Body of pancreas (tissue), 4 donors: ENCODE measurements around the gene MAP4K2.

Experiments used
- POLR2A ChIP-seq, 3 donors: fragments of 450-650 bp; IDR thresholded peaks; one replicate each; pipeline ENCODE4 v1.6.1; 2016; ENCODE audit warnings: antibody characterized with exemption in 3 of 3, mild to moderate bottlenecking in 2 of 3
- TF ChIP-seq, protein P1 (sequence below), 7 experiments: fragments of 450-650 bp in 4 of 7; fragments of 200-600 bp in 3 of 7; sonication (generic) in 3 of 7; IDR thresholded peaks; one replicate each; pipeline ENCODE4 v1.5.1; 2016 to 2019; ENCODE audit warnings: antibody characterized with exemption in 7 of 7

DNA sequence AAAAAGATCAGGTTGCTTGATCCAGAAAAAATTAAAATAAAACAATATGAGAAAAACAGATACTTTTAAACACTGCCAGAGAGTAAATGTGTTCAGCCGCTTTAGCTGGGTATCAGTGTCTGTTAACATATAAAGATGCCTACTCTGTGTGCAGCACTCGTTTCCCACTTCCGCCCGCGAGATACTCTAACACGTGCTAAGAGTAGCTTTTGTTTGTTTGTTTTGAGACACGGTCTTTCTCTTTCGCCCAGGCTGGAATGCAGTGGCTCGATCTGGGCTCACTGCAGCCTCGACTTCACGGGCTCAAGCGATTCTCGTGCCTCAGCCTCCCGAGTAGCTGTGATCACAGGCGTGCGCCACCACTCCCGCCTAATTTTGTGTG lies 7.9 kb upstream of the MAP4K2 start:
- TF ChIP-seq, protein P1, sequence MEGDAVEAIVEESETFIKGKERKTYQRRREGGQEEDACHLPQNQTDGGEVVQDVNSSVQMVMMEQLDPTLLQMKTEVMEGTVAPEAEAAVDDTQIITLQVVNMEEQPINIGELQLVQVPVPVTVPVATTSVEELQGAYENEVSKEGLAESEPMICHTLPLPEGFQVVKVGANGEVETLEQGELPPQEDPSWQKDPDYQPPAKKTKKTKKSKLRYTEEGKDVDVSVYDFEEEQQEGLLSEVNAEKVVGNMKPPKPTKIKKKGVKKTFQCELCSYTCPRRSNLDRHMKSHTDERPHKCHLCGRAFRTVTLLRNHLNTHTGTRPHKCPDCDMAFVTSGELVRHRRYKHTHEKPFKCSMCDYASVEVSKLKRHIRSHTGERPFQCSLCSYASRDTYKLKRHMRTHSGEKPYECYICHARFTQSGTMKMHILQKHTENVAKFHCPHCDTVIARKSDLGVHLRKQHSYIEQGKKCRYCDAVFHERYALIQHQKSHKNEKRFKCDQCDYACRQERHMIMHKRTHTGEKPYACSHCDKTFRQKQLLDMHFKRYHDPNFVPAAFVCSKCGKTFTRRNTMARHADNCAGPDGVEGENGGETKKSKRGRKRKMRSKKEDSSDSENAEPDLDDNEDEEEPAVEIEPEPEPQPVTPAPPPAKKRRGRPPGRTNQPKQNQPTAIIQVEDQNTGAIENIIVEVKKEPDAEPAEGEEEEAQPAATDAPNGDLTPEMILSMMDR (IDR thresholded peaks at IDR 0.05), result no peak
- TF ChIP-seq POLR2A (IDR thresholded peaks at IDR 0.05), result no peak
